Hematopoietic multipotent progenitor cell treated with erythropoietin and hydrocortisone succinate and interleukin-3 and kit ligand, for 17 days (in vitro differentiated cells): ENCODE measurements around the gene BTAF1.
"Not testable (repeated sequence)": the region's sequence is repeated elsewhere in the genome, so short reads cannot be mapped to it uniquely, and the experiment has no call there.

ENCODE experiments used
- DNase-seq: peaks from one replicate; pipeline ENCODE4 v3.0.0-alpha.2; 2015; ENCODE audit warnings: low spot score

BTAF1 gene

GRCh38 chr10:91923371-91924211, at the start of gene BTAF1:
Gene BTAF1 (plus strand): TSS chr10:91923770. CDS start chr10:91924077, 307 bp downstream.
- DNase-seq = peak; percentile 93

GRCh38 chr10:91875156-91875555, 48.4 kb upstream of the BTAF1 start:
- no peak for DNase-seq

GRCh38 chr10:91875779-91876178, 47.8 kb upstream of the BTAF1 start:
- no peak for DNase-seq

DNA sequence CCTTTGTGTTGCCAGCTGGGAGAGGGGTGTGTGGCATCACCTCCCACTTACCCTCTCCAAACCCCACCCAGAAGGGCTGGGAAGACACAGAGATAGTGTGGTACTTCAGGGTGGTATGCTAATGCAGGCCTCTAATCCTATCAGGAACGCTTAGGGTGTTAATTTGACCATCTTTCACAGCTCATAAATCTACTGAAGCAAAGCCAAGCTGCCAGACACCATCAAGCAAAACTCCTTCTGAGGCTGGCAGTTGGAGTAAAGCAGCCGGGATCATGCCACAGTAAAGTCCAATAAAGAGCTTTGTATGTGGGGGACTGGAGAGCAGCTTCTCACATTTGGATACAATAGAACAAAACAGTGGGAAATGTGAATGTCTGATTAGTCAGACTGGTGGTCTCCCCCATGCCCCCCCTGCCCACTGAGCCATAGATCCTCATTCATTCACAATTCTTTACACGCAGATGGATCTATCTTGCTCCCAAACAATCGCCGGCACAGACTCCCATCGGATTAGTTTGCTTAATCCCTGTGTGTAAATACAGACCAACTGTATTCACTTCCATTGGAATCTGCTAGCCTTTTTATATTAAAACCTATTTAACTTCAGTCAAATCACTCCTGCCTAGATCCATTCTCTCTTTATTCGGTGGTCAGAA, 43.9 kb upstream of the BTAF1 start:
- DNase-seq = no peak

DNA sequence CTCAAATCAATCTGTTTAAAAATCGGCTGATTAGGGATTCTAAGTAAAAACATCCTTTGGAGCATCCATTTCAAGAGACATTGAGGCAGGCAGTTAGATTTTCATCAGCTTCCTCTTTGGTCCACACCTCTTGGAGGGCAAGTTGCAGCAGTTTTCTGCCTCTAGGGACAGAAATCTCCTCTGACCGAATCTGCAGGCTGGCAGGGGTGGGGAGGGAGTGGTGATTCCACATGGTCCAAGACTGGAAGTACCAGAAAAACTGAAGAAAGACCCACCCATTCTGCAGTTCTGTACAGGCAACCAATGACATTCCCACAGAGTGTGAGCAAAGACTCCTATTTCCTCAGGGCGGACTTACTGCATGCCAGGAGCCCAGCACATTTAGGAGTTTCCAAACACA, 43.3 kb upstream of the BTAF1 start:
- DNase-seq = no peak

DNA sequence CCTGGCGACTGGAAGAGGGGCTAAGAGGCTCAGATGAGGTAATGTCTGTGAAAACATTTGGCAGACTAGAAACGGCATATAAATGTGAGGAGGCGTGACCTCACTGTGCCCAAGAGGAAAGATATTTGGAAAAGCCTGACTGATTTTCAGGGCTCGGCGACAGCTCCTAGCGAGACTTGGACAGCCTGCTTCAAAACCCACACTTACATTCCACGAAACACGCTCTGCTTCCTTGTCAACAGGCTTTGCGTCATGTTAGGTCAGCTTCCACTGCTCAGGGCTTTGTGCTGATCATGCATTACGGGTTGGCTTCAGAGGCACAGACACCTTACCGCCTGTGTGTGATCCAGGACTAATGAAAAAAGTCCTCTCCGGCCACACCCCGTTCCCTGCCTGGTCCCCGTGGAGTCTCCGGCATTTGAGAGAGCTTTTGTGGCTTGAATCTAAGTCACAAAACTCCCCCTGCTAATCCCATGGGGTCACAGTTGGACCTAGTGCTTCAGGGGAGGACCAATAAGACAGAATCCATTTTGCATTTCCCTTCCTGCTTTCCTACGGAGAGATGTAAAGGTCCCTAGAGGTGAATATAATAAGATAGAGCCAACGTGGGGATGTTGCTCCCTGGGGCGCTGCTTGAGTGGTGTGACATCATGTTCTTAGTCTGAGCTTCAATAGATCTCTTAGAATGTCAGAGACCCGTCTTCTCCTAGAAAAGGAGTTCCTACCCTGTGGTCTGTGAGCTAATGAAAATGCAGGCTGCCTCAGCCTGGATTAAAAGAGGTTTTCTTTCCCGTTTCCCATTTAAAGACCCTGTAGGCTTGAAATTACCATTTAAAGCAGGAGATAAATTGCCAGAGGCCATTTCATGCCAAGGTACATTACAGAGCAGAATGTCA, 39.8 kb upstream of the BTAF1 start:
- DNase-seq = no peak

- no peak for DNase-seq
Observed at GRCh38 chr10:91884536-91884935, 39.0 kb upstream of the BTAF1 start.

- no peak for DNase-seq
Observed at GRCh38 chr10:91885362-91886079, 38.0 kb upstream of the BTAF1 start.

- DNase-seq = no peak
Observed at GRCh38 chr10:91886954-91887271, 36.7 kb upstream of the BTAF1 start.

DNA sequence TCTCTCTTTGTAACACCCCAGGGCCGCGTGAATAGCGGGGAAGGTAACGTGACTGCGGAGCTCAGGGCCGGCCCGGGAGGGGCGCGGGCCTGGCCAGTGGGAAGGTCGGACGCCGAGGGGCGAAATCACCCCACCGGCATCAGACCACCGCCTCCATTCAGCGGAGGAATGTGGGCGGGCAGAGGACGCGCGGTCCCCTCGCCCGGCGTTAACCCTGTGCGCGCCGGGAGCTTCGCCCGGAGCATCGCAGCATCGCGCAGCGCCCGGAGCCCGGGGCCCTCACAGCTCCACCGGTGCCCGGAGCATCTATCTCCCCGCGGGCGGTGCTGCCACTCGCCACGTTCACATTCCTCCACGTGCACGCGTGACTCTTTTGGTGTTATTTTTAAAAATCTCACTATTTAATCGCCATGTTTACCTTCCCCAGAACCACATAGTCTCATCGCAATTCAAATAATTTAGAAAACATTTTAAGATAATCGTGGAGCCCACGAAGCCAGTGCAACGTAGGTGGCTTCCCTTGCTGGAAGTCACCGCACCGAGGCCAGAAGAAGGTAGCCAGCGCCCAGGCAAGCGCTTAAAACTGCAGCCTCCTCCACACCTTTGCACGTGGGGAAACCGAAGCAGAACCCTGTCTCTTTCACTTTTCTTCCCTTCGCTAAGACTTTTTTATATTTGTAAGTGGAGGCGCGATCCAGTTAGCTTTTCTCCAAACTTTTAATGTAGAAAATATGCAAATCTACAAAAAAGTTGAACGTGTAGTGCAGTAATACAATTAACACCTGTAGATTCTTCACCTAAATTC, 36.1 kb upstream of the BTAF1 start:
- no peak for DNase-seq

GRCh38 chr10:91891125-91892001, 32.2 kb upstream of the BTAF1 start:
- no peak for DNase-seq

DNA sequence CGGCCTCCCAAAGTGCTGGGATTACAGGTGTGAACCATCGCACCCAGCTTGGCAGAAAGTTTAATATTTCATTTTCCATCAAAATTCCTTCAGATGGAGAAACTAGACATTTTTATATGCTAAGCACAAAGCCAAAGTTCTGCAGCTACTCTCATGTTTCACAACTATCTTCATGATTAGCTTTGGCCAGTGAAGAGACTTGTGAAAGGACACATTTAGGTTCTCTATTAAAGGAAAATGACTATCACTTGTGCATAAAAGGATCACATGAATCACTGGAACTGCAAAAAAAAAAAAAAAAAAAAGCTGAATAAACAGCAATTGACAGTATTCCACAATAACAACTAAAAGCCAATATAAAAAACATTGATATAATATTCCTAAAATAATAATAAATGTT, 30.5 kb upstream of the BTAF1 start:
- DNase-seq = no peak

GRCh38 chr10:91894261-91894685, 29.3 kb upstream of the BTAF1 start:
- DNase-seq = not testable (repeated sequence)

GRCh38 chr10:91896212-91896756, 27.3 kb upstream of the BTAF1 start:
- no peak for DNase-seq

DNA sequence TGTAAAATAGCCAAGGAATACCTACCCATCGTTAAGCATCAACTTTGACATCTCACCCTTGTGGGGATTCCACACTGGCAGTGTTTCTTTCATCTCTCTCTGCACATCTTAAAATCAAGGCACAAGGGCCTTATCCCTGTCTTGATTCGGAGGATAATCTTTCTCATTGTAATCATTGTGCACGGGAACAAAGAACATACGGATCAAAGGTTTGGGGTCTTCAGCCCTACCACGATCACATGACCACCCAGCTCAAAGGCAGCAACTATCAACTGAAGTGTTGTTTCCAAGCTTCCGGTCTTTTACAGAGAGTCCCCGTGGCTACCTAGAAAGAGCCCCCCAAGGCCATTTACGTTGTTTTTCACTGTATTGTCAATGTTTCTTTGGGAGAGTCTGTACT, 26.1 kb upstream of the BTAF1 start:
- DNase-seq = no peak

GRCh38 chr10:91901784-91902677, 21.5 kb upstream of the BTAF1 start:
- DNase-seq = peak; percentile 20

DNA sequence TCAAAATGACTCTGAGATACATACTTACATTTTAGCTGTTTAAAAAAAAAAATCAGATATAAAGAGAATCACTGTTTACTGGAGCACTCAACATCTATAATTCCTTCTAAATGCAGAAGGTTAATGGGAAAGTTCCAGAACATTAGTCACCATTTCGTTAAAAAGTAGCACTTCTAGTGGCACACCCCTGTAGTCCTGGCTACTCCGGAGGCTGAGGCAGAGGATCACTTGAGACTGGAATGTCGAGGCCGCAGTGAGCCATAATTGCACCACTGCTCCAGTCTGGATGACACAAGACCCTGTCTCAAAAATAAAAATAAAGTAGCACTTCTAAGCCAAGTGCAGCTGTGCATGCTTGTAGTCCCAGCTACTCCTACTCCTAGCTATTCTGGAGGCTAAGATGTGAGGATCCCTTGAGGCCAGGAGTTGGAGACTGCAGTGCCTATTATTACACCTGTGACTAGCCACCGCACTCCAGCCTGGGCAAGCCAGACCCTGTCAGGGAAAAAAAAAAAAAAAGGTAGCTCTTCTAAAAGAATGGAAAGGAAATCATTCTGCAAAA, 16.5 kb upstream of the BTAF1 start:
- no peak for DNase-seq

GRCh38 chr10:91907914-91908336, 15.6 kb upstream of the BTAF1 start:
- DNase-seq = no peak
